ENCODE results near the gene ZNF195.

DNA sequence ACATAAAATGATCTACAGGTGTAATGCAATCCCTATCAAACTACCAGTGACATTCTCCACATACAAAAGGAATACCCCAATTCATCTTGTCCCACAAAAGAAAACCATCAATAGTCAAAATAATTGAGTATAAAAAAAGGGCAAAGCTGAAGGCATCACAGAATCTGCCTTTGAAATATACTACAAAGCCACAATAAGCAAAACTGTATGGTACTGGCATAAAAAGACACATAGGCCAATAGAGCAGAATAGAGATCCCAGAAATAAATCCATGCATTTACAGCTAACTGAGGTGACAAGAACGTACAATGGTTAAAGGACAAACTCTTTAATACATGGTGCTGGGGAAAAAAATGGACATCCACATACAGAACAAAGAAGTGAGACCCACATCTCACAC is 31.8 kb downstream of the ZNF195 start:
- no peak for TF ChIP-seq TAF1 (IDR thresholded peaks at IDR 0.05; ENCODE audit: borderline replicate concordance, insufficient read depth, low read length)
- TF ChIP-seq POLR2AphosphoS5 (IDR thresholded peaks at IDR 0.05; ENCODE audit: low read depth, low read length): no peak
- TF ChIP-seq FOXP2 (optimal IDR thresholded peaks at IDR 0.05; ENCODE audit: borderline replicate concordance, extremely low read depth, extremely low read length, insufficient read depth): no peak
- TF ChIP-seq, protein P1, sequence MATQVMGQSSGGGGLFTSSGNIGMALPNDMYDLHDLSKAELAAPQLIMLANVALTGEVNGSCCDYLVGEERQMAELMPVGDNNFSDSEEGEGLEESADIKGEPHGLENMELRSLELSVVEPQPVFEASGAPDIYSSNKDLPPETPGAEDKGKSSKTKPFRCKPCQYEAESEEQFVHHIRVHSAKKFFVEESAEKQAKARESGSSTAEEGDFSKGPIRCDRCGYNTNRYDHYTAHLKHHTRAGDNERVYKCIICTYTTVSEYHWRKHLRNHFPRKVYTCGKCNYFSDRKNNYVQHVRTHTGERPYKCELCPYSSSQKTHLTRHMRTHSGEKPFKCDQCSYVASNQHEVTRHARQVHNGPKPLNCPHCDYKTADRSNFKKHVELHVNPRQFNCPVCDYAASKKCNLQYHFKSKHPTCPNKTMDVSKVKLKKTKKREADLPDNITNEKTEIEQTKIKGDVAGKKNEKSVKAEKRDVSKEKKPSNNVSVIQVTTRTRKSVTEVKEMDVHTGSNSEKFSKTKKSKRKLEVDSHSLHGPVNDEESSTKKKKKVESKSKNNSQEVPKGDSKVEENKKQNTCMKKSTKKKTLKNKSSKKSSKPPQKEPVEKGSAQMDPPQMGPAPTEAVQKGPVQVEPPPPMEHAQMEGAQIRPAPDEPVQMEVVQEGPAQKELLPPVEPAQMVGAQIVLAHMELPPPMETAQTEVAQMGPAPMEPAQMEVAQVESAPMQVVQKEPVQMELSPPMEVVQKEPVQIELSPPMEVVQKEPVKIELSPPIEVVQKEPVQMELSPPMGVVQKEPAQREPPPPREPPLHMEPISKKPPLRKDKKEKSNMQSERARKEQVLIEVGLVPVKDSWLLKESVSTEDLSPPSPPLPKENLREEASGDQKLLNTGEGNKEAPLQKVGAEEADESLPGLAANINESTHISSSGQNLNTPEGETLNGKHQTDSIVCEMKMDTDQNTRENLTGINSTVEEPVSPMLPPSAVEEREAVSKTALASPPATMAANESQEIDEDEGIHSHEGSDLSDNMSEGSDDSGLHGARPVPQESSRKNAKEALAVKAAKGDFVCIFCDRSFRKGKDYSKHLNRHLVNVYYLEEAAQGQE (IDR thresholded peaks at IDR 0.05; ENCODE audit: insufficient read depth in 1 of 2, low read depth in 2 of 2, low read length in 2 of 2): no peak
- TF ChIP-seq SIN3A (IDR thresholded peaks at IDR 0.05; ENCODE audit: borderline replicate concordance, insufficient read depth, low read length): no peak
